ENCODE measurements around the gene OSBPL2.

DNA sequence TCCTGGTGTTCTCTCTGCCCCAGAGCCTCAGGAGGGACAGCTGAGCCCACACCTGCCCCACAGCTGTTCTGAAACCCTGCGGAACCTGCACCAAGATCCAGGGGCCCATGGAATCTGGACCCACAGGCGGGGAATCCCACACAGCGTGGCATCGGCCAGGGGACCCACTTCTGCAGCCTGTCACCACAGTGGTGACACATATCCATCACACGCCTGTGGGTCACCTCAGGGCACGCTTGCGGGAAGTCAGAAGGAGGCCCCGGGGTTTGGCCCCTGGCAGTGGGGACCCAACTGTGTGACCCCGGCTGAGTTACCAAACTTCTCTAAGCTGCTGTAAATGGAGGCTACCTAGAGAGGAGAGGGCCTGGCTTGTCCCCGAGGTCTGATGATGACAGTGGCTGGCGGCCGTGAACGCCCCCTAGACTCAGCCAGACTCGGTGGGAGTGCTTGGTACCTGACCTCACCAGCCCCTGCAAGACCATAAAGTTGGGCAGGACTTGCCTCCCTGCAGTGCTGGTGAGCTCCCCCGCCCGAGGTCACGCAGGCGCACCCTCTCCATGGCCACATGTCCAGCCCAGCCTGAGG, 16.0 kb upstream of the OSBPL2 start:
- no peak for TF ChIP-seq RAD21 (IDR thresholded peaks at IDR 0.05; ENCODE audit: low read depth)
- TF ChIP-seq CEBPB (IDR thresholded peaks at IDR 0.05) = no peak
- no peak for TF ChIP-seq MAX (IDR thresholded peaks at IDR 0.05)
- TF ChIP-seq EP300 (IDR thresholded peaks at IDR 0.05; ENCODE audit: borderline replicate concordance) = no peak
- no peak for TF ChIP-seq EGR1 (IDR thresholded peaks at IDR 0.05)
- TF ChIP-seq TAF1 (IDR thresholded peaks at IDR 0.05; ENCODE audit: low read depth) = no peak
- TF ChIP-seq REST (IDR thresholded peaks at IDR 0.05; ENCODE audit: low read depth) = no peak
- no peak for TF ChIP-seq YY1 (IDR thresholded peaks at IDR 0.05; ENCODE audit: low read depth)
- no peak for TF ChIP-seq TEAD4 (IDR thresholded peaks at IDR 0.05)
- no peak for TF ChIP-seq ZBTB7A (IDR thresholded peaks at IDR 0.05; ENCODE audit: low read depth)

Data from Ishikawa (cell line).